GM12892 (cell line): ENCODE data around the gene BLCAP.
"Not testable (repeated sequence)": the region's sequence is repeated elsewhere in the genome, so short reads cannot be mapped to it uniquely, and the experiment has no call there.

Source experiments
- DNase-seq: peaks from one replicate; pipeline ENCODE4 v3.0.0; 2011; ENCODE audit not compliant: insufficient read length
- FAIRE-seq: peaks from 2 replicates; lab custom pipeline; 2011; peaks lifted over from hg19 to GRCh38; lab: Jason Lieb, UNC
- POLR2A ChIP-seq: IDR thresholded peaks from 2 replicates; pipeline ENCODE4 v1.6.1; 2011; ENCODE audit warnings: low read depth, low read length, control low read depth
- POLR2AphosphoS5 ChIP-seq: IDR thresholded peaks from 2 replicates; pipeline ENCODE4 v1.6.1; 2011; ENCODE audit warnings: low read depth, low read length, control low read depth
- TAF1 ChIP-seq: IDR thresholded peaks from 2 replicates; pipeline ENCODE4 v1.6.1; 2011; ENCODE audit warnings: low read depth, mild to moderate bottlenecking, control low read depth, low read length, borderline replicate concordance

Gene BLCAP

DNA sequence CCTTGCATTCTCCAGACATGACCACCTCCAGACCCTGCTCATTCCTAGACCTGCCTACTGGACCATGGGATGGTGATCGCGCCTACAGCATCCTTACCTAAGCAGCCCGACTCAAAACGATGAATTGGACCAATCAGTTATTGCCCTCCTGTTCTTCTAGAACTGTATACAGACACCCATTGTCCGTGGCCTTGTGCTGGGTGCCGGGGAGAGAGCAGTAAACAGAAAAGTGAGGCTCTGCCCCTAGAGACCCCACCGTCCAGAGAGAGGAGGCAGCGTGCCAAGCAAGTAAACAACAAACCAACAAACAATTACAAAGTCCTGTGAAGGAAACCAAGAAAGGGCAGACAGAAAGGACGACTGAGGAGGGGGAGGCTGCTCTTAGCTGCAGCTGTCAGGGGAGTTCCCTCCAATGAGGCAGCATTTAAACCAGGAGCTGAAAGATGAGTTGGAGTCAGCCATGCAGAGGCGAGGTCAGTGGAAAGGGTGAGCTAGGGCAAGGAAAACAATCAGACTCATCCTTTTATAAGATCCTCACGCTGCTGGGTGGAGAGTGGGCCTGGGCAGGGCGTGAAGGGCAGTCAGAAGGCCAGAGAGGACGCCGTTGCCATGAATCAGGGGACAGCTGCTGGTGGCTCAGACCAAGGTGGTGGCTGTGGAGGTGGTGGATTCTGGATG lies 37.6 kb upstream of the BLCAP start:
- FAIRE-seq (no peak), DNase-seq (no peak)
- TF ChIP-seq POLR2AphosphoS5: no peak

- peak; percentile 73 for DNase-seq
- no peak for TF ChIP-seq POLR2A
- no peak for TF ChIP-seq TAF1
- no peak for TF ChIP-seq POLR2AphosphoS5
- no peak for FAIRE-seq
Measured at GRCh38 chr20:37564388-37565133, 36.9 kb upstream of the BLCAP start.

- DNase-seq (no peak), FAIRE-seq (no peak)
- TF ChIP-seq TAF1: no peak
Measured at GRCh38 chr20:37564016-37564387, 36.3 kb upstream of the BLCAP start.

- no peak for DNase-seq
- no peak for FAIRE-seq
- no peak for TF ChIP-seq POLR2AphosphoS5
- no peak for TF ChIP-seq POLR2A
- no peak for TF ChIP-seq TAF1
Measured at GRCh38 chr20:37562695-37563480, 35.2 kb upstream of the BLCAP start.

- no peak for TF ChIP-seq TAF1
- TF ChIP-seq POLR2A: no peak
- no peak for TF ChIP-seq POLR2AphosphoS5
- no peak for FAIRE-seq
- DNase-seq: no peak
Measured at GRCh38 chr20:37560629-37561028, 33.0 kb upstream of the BLCAP start.

DNA sequence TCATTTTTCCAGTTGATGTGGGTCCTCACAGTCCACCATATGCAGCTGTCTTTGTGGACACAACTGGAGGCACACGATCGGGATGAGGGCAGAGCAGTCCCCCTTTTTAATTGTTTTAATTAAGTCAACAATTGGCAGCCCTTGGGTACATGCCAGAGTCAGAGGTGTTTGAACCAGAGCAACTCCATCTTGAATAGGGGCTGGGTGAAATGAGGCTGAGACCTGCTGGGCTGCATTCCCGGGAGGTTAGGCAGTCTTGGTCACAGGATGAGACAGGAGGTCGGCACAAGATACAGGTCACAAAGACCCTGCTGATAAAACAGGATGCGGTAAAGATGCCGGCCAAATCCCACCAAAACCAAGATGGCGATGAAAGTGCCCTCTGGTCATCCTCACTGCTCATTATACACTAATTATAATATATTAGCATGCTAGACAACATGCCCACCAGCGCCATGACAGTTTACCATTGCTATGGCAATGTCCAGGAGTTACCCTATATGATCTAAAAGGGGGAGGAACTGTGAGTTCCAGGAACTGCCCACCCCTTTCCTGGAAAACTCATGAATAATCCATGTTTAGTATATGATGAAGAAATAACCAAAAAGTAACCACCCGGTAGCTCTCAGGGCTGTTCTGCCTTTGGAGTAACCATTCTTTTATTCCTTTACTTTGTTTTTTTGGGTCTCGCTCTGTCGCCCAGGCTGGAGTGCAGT lies 31.8 kb upstream of the BLCAP start:
- TF ChIP-seq POLR2A: no peak
- TF ChIP-seq POLR2AphosphoS5: no peak
- TF ChIP-seq TAF1: no peak
- DNase-seq: no peak
- FAIRE-seq: no peak

GRCh38 chr20:37558779-37559178 lies 31.1 kb upstream of the BLCAP start:
- DNase-seq (no peak), FAIRE-seq (no peak)
- TF ChIP-seq TAF1: no peak
- no peak for TF ChIP-seq POLR2AphosphoS5
- TF ChIP-seq POLR2A: no peak

DNA sequence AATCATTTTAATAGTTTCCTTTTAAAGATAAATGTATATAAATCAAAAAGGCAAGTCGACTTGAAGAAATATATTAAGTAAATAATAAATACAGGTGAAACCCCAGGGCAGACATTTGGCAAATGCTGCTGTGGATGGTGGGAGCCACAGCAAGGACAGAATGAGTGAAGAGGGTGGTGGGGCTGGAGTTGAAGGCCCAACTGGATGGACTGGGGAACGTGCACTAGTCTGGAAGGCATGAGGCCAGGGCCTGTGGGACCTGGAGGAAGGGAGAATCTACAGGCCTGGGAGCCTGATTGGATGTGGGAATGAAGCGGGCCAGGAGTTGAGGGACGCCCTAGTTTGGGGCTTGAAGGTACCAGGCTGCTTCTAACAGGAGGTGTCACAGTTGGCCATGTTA lies 30.6 kb upstream of the BLCAP start:
- DNase-seq (no peak), FAIRE-seq (no peak)
- TF ChIP-seq POLR2AphosphoS5 (no peak), TAF1 (no peak), POLR2A (no peak)

- FAIRE-seq: no peak
- TF ChIP-seq TAF1 (no peak), POLR2A (no peak), POLR2AphosphoS5 (no peak)
- DNase-seq: no peak
Measured at GRCh38 chr20:37556538-37556937, 28.9 kb upstream of the BLCAP start.

- not testable (repeated sequence) for DNase-seq, FAIRE-seq
Measured at GRCh38 chr20:37554721-37555298, 27.1 kb upstream of the BLCAP start.

- no peak for FAIRE-seq
- TF ChIP-seq POLR2AphosphoS5 (no peak), POLR2A (no peak), TAF1 (no peak)
Measured at GRCh38 chr20:37552415-37552814, 24.7 kb upstream of the BLCAP start.

DNA sequence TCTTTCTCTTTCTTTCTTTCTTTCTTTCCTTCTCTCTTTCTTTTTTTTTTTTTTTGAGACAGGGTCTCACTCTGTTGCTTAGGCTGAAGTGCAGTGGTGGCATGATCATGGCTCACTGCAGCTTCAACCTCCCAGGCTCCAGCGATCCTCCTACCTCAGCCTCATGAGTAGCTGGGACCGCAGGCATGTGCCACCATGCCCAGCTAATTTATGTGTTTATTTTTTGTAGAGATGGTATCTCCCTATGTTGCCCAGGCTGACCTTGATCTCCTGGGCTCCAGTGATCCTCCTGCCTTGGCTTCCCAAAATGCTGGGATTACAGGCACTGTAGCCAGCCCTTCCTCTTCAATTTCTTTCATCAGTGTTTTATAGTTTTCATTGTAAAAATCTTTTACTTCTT lies 24.0 kb upstream of the BLCAP start:
- FAIRE-seq: not testable (repeated sequence)

More at GRCh38 chr20:37552415-37552814, 24.7 kb upstream of the BLCAP start:
- DNase-seq: no peak

GRCh38 chr20:37550101-37550920 lies 22.6 kb upstream of the BLCAP start:
- FAIRE-seq, DNase-seq: not testable (repeated sequence)

More for the DNA sequence above, 24.0 kb upstream of the BLCAP start:
- not testable (repeated sequence) for DNase-seq
